Activated CD4-positive, alpha-beta T cell treated with anti-CD3 and anti-CD28 coated beads, Interleukin-2, amount 50 U/mL, for 4 hours (primary cell): ENCODE results near the gene LYPD3.
"Not testable (repeated sequence)": the region's sequence is repeated elsewhere in the genome, so short reads cannot be mapped to it uniquely, and the experiment has no call there.

Source experiments
- DNase-seq, 2 experiments: peaks; one replicate each; pipeline ENCODE4 v3.0.0-alpha.2; 2020

LYPD3 gene

DNA sequence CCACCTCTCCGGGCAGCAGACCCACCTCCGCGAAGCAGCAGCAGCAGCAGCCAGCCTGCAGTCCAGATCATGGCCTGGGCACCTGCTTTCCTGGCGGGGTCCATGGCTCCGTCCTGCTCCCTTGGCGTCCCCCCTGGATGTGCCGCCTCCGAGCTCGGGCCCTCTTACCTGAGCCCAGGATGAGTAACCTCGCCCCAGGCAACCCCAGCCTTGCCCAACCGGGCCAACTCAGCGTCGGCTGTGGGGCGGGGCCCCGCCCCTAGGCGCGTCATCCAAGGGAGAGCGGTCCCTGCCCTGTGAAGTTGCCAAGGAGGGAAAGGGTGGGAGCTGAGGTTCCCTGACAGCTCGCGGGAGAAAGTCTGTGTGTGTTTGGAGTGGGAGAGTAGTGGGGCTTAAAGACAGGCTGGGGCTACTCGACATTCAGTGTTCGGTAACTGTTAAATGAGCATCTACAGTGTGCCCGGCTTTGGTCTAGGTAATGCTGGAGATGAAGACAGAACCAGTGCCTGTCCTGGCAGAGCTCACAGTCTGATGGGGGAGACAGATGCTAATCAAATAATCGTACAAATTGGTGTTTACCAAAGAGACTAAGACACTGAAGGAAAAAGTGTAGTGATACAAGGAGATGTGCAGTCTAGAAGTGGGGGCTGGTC is at the start of gene LYPD3:
TSS of gene LYPD3 (minus strand) at position 141 of the 653 bp plus-strand sequence. CDS start at position 104, 37 bp downstream.
- no peak for DNase-seq

- DNase-seq: not testable (repeated sequence)
These were observed 47.0 kb upstream of the LYPD3 start for GRCh38 chr19:43512399-43512798.

- DNase-seq: no peak
These were observed 45.9 kb upstream of the LYPD3 start for GRCh38 chr19:43511324-43511723.

- DNase-seq: no peak
These were observed 45.3 kb upstream of the LYPD3 start for GRCh38 chr19:43510713-43511112.

DNA sequence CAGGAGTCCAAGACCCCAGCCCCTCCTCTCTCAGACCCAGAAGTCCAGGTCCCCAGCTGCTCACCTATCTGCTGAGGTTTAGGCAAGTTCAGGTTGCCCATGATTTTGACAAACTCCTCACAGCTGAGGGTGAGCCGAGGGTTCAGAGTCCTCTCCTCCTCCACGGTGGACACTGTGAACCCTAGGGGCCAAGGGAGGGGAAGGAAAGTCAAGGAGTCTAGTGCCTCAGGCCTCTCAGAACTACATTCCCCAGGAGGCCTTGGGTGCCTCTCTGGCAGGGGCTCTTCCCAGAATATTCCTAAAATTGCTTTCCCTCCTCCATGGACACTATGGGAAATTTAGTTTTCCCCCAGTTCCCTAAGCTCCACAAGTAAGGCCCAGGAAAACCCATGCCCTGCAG is 42.5 kb upstream of the LYPD3 start:
- no peak for DNase-seq

DNA sequence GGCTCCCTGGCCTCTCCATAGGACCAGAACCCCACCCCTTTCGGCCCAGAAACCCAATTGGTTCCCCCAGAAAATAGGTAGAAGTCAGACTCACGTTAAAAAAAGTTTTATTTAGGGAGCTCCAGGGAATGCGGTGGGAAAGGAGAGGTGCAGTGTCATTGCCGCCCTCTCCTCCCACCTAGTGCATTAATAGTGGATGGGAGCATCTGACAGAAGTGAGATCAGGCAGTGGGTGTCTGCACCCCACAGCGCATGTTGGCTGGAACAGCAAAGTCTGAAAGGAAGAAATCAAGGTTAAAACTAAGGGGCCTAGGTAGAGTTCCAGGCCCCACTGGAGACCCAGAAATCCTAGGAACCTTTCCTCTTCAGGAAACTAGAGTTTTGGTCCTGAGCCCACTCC is 41.2 kb upstream of the LYPD3 start:
- no peak for DNase-seq

- no peak for DNase-seq
These were observed 40.5 kb upstream of the LYPD3 start for GRCh38 chr19:43505941-43506340.

DNA sequence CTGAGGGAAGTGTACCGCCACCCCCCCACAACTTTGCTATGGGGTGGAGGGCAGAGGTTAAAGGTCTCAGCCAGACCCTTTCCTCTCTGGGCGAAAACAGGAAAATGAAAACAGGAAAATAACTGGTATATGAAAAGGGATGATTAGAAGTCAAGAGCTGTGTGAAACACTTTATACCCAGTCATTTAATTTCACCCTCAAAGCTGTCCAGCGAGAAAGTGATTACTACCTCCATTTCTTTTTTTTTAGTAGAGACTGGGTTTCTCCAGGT is 39.7 kb upstream of the LYPD3 start:
- DNase-seq: no peak

GRCh38 chr19:43504426-43505185 is 39.2 kb upstream of the LYPD3 start, which contains the start of gene PHLDB3:
Gene PHLDB3 (minus strand): TSS chr19:43504746. CDS start chr19:43504118, 628 bp downstream.
- peak; percentile 47 to 48 for DNase-seq

- peak; percentile 100 for DNase-seq
These were observed 38.4 kb upstream of the LYPD3 start for GRCh38 chr19:43503501-43504425.

DNA sequence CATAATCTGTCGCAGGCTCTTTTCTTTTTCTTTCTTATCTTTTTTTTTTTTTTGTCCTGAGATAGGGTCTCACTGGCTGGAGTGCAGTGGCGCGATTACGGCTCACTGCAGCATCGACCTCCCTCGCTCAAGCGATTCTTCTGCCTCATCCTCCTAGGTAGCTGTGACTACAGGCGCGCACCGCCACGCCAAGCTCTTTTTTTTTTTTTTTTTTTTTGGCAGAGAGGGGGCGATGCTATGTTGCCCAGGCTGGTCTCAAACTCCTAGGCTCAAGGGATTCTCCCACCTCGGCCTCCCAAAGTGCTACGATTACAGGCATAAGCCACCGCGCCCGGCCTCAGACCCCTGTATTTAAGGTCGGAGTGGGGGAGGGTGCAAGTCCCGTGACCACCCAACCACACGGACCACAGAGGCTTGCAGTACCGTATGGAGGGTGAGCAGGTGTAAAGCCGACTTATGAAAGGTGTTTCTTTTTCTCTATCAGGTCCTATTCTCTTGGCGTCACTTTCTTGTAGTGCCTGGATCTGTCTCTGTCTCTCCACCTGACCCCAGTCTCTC is 37.1 kb upstream of the LYPD3 start:
- no peak for DNase-seq

DNA sequence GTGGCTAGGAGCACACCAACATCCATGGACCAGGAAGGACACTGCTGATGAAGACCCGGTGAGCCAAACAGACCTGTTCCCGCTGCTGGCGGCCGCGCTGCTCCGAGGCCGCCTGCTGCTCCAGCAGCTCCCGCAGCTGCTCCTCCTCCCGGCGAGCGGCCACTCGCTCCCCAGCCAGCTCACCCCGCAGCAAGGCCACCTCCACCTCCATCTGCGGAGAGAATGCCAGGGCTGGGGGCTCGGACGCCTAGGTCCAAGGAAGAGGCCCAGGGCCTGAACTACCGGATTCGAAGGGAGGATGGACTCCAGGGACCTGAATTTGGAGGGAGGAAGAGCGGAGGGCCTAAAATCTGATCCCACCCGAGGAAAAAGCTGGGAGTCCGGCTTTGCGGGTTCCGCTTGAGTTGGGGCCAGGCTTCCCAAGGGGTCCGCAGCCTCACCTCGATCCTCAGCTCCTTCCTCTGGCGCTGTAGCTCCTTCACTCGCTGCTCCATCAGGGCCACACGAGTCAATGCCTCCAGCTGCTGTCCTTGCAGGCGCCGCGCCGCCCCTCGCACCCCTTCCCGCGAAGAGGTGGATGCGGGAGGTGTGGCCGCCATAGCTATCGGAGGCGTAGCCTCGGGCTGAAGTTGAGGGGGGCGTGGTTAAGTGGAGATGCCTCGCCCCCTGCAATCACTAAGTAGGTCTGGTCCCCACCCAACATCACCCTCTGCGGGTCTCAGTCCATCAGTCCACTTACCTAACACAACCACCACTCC is 36.4 kb upstream of the LYPD3 start:
- DNase-seq: no peak

DNA sequence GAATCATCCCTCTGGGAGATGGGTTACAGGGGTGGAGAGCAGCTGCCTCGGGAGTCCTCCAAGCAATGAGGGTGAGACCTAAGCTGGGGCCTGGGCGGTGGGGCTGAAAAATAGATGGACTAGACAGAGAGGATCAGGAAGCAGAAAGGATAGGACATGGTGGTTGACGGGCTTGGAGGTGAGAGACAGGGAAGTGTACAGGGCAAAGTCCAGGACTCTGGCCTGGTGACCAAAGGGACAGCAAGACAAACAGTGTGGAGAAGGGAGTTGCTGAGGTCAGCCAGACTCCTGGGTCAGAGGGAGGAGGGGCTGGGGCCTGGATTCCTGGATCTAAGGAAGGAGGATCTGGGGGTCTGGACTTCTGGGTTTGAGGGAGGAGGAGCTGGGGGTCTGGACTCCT is 33.6 kb upstream of the LYPD3 start:
- no peak for DNase-seq

- DNase-seq: no peak
These were observed 32.9 kb upstream of the LYPD3 start for GRCh38 chr19:43498233-43498842.

GRCh38 chr19:43496960-43497359 is 31.6 kb upstream of the LYPD3 start:
- DNase-seq: no peak

DNA sequence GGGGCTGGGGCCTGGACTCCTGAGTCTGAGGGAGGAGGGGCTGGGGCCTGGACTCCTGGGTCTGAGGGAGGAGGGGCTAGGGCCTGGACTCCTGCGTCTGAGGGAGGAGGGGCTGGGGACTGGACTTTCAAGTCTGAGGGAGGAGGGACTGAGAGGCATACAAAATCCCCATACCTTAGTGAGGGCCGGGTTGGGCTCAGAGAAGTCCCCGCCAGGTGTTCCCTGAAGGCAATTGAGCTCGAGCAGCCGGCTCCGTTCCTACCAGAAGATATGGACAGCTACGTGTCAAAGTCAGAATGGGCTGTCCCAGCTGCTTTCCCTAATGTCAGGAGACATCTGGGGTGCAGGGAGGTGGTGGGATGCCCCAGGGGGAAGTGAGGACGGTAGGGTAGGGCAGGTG is 29.7 kb upstream of the LYPD3 start:
- DNase-seq: no peak

DNA sequence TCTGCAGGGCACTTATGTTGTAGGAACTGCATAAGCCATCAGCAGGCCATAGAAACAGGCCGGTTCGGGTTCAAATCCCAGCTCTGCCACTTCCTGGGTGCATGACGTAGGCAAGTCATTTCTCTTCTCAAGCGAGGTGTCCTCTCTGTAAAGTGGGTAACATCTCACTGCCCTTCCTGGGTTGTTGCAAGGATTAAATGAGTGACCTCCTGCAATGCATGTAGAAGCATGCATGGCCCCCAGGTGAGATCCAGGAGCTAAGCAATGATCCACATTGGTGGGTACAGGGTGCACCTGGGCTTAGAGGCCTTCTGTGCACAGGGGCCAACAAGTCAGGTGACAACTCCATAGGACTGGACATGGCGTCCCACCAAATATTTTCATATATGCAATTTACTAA is 25.4 kb upstream of the LYPD3 start:
- no peak for DNase-seq

- DNase-seq: no peak
These were observed 24.7 kb upstream of the LYPD3 start for GRCh38 chr19:43489979-43490599.

DNA sequence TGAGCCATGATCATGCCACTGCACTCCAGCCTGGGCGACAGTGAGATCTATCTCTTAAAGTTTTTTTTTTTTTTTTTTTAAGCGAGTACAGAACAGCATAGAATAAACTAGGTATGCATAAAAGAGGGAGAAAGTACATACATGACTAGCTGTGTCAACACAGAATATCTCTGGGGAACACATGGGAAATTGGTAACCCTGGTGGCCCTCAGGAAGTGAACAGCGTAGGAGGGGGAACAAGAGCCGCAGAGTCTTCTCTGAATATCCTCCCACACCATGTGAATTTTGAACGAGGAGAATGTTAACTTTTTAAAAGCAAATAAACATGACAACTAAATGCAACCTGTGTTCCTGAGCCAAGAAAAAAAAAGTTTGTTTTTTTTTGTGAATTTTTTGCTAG is 23.9 kb upstream of the LYPD3 start:
- no peak for DNase-seq

- no peak for DNase-seq
These were observed 22.8 kb upstream of the LYPD3 start for GRCh38 chr19:43488179-43488578.

DNA sequence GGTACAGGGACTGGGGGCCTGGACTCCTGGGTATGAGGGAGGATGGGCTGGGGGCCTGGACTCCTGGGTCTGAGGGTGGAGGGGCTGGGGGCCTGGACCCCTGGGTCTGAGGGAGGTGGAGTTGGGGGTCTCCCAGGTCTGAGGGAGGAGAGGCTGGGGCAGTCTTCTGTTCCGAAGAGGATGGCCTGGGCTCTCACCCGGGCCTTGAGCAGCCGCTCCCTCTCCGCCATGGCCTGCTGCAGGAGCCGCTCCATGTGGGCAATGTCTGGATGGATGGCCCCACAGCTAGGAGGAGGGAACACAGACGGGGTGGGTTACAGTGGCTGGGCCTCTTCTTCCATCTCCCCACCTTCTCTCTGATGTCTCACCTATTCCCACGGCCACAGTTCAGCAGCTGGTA is 21.0 kb upstream of the LYPD3 start:
- DNase-seq: no peak

- DNase-seq: no peak
These were observed 20.5 kb upstream of the LYPD3 start for GRCh38 chr19:43485951-43486350.
